ENCODE data around the gene S100A10.

S100A10 gene

GRCh38 chr1:151960780-151961513 is 32.7 kb downstream of the S100A10 start:
- DNase-seq: no peak

GRCh38 chr1:151958959-151959358 is 34.7 kb downstream of the S100A10 start:
- no peak for DNase-seq

GRCh38 chr1:151956957-151957497 is 36.6 kb downstream of the S100A10 start:
- no peak for DNase-seq

GRCh38 chr1:151953409-151954094 is 40.1 kb downstream of the S100A10 start:
- no peak for DNase-seq

- DNase-seq: no peak
These were observed 40.8 kb downstream of the S100A10 start for GRCh38 chr1:151952811-151953210.

- no peak for DNase-seq
These were observed 44.1 kb downstream of the S100A10 start for GRCh38 chr1:151949371-151950193.

GRCh38 chr1:151948506-151948905 is 45.2 kb downstream of the S100A10 start:
- DNase-seq: no peak

- no peak for DNase-seq
These were observed 46.5 kb downstream of the S100A10 start for GRCh38 chr1:151947140-151947539.

GRCh38 chr1:151945725-151946722 is 47.6 kb downstream of the S100A10 start:
- DNase-seq: peak; percentile 83

GRCh38 chr1:151944857-151945575 is 48.6 kb downstream of the S100A10 start:
- no peak for DNase-seq

GRCh38 chr1:151944126-151944856 is 49.4 kb downstream of the S100A10 start:
- DNase-seq: no peak

GRCh38 chr1:151943591-151943990 is 50.1 kb downstream of the S100A10 start:
- DNase-seq: no peak

- DNase-seq: no peak
These were observed 50.8 kb downstream of the S100A10 start for GRCh38 chr1:151942882-151943281.

GRCh38 chr1:151940541-151940940 is 53.1 kb downstream of the S100A10 start:
- DNase-seq: no peak

- DNase-seq: no peak
These were observed 53.9 kb downstream of the S100A10 start for GRCh38 chr1:151939779-151940178.

GRCh38 chr1:151939141-151939540 is 54.5 kb downstream of the S100A10 start:
- DNase-seq: no peak

- DNase-seq: no peak
These were observed 57.0 kb downstream of the S100A10 start for GRCh38 chr1:151936653-151937052.

GRCh38 chr1:151935894-151936602 is 57.6 kb downstream of the S100A10 start:
- no peak for DNase-seq

GRCh38 chr1:151935154-151935553 is 58.5 kb downstream of the S100A10 start:
- DNase-seq: no peak

- DNase-seq: peak; percentile 43
These were observed 59.6 kb downstream of the S100A10 start for GRCh38 chr1:151934048-151934493.
